HG03025 (cell line): ENCODE results near the gene JAZF1.

Experiments used
- ATAC-seq: cut with Tn5 transposase; IDR thresholded peaks from one replicate; pipeline ENCODE4 v1.9.1; 2021; ENCODE audit warnings: mild to moderate bottlenecking, moderate library complexity; ENCODE audit not compliant: unreplicated experiment, low FRiP score

Gene JAZF1

GRCh38 chr7:28180364-28181147 lies at the start of gene JAZF1:
Gene JAZF1 (minus strand): TSS chr7:28180795.
- ATAC-seq, result no peak

- ATAC-seq, result no peak
Observed at GRCh38 chr7:28230261-28230660, 49.7 kb upstream of the JAZF1 start.

- no peak for ATAC-seq
Observed at GRCh38 chr7:28228396-28228795, 47.8 kb upstream of the JAZF1 start.

- ATAC-seq, result no peak
Observed at GRCh38 chr7:28226003-28226402, 45.4 kb upstream of the JAZF1 start.

GRCh38 chr7:28225576-28225975 lies 45.0 kb upstream of the JAZF1 start:
- no peak for ATAC-seq

- ATAC-seq, result no peak
Observed at GRCh38 chr7:28224675-28225074, 44.1 kb upstream of the JAZF1 start.

GRCh38 chr7:28224172-28224571 lies 43.6 kb upstream of the JAZF1 start:
- ATAC-seq, result no peak

- no peak for ATAC-seq
Observed at GRCh38 chr7:28222636-28223035, 42.0 kb upstream of the JAZF1 start.

GRCh38 chr7:28219793-28220192 lies 39.2 kb upstream of the JAZF1 start:
- no peak for ATAC-seq

- ATAC-seq, result no peak
Observed at GRCh38 chr7:28217143-28217542, 36.5 kb upstream of the JAZF1 start.

- ATAC-seq, result no peak
Observed at GRCh38 chr7:28211006-28211405, 30.4 kb upstream of the JAZF1 start.

- ATAC-seq, result no peak
Observed at GRCh38 chr7:28208506-28208905, 27.9 kb upstream of the JAZF1 start.

GRCh38 chr7:28207486-28208158 lies 27.0 kb upstream of the JAZF1 start:
- no peak for ATAC-seq

GRCh38 chr7:28205506-28205905 lies 24.9 kb upstream of the JAZF1 start:
- ATAC-seq, result no peak

GRCh38 chr7:28203508-28204240 lies 23.1 kb upstream of the JAZF1 start:
- no peak for ATAC-seq

- no peak for ATAC-seq
Observed at GRCh38 chr7:28202222-28202621, 21.6 kb upstream of the JAZF1 start.

GRCh38 chr7:28201131-28201530 lies 20.5 kb upstream of the JAZF1 start:
- no peak for ATAC-seq

GRCh38 chr7:28200598-28200997 lies 20.0 kb upstream of the JAZF1 start:
- no peak for ATAC-seq

- ATAC-seq, result no peak
Observed at GRCh38 chr7:28199021-28199510, 18.5 kb upstream of the JAZF1 start.

- ATAC-seq, result no peak
Observed at GRCh38 chr7:28195910-28196620, 15.5 kb upstream of the JAZF1 start.
